Measurements from ENCODE around the gene MAD2L2. TPM values are rescaled to one million over a fixed set of nuclear protein-coding genes. Genes with fewer than 3 reads are reported as not detected.

MAD2L2 gene
- total RNA-seq, 1 experiment from 2014 or later: 283 TPM

- Mint-ChIP-seq H3K36me3 (no peaks in the 10 kb centered on the region), H3K27me3 (ENCODE audit: low read depth) (no peaks in the 10 kb centered on the region), H3K9me3 (no peaks in the 10 kb centered on the region), H3K4me1 (peaks cover 53% of the 10 kb centered on the region), H3K4me3 (no peak overlapping the region), H3K27ac (no peak overlapping the region)
- ChIA-PET CTCF (interaction anchor here (1.2 kb wide), 2 partner anchors 8 to 64 kb away, joined by 3 read pairs; partner anchors contain the start of gene FBXO6), POLR2A (no interaction called here)
- TF ChIP-seq NFYB (CRISPR knock-in tag; conservative IDR thresholded peaks at IDR 0.05; ENCODE audit: low read depth): no peak
- no peak for TF ChIP-seq NFE2L1 (CRISPR knock-in tag; IDR thresholded peaks at IDR 0.05)
- no peak for TF ChIP-seq E2F4 (CRISPR knock-in tag; IDR thresholded peaks at IDR 0.05; ENCODE audit: borderline replicate concordance, low read depth)
- TF ChIP-seq ZNF396 (CRISPR knock-in tag; IDR thresholded peaks at IDR 0.05; ENCODE audit: borderline replicate concordance): no peak
- no peak for TF ChIP-seq ZNF416 (CRISPR knock-in tag; IDR thresholded peaks at IDR 0.05)
- no peak for TF ChIP-seq GRHL2 (CRISPR knock-in tag; IDR thresholded peaks at IDR 0.05; ENCODE audit: insufficient replicate concordance, severe bottlenecking)
- no peak for TF ChIP-seq ERG (CRISPR knock-in tag; IDR thresholded peaks at IDR 0.05)
- no peak for TF ChIP-seq MLX (CRISPR knock-in tag; IDR thresholded peaks at IDR 0.05)
- no peak for TF ChIP-seq ZBTB21 (CRISPR knock-in tag; IDR thresholded peaks at IDR 0.05; ENCODE audit: borderline replicate concordance)
- no peak for TF ChIP-seq JUN (CRISPR knock-in tag; IDR thresholded peaks at IDR 0.05)
- ATAC-seq (no peak), DNase-seq (ENCODE audit: low spot score) (no peak)
Measured at GRCh38 chr1:11728126-11728806, 47.3 kb upstream of the MAD2L2 start.

GRCh38 chr1:11727119-11727518 is 46.2 kb upstream of the MAD2L2 start:
- Mint-ChIP-seq H3K27ac (no peak overlapping the region), H3K9me3 (no peaks in the 10 kb centered on the region), H3K36me3 (no peaks in the 10 kb centered on the region), H3K4me1 (peaks cover 48% of the 10 kb centered on the region), H3K27me3 (ENCODE audit: low read depth) (no peaks in the 10 kb centered on the region), H3K4me3 (no peak overlapping the region)
- ChIA-PET POLR2A (no interaction called here), CTCF (interaction anchor here (1.0 kb wide), 1 partner anchor 58 kb away, joined by 3 read pairs; no protein-coding TSS in a partner anchor)
- ATAC-seq (no peak), DNase-seq (ENCODE audit: low spot score) (no peak)
- no peak for TF ChIP-seq CDX4 (CRISPR knock-in tag; IDR thresholded peaks at IDR 0.05; ENCODE audit: borderline replicate concordance)
- no peak for TF ChIP-seq JAZF1 (CRISPR knock-in tag; IDR thresholded peaks at IDR 0.05)
- no peak for TF ChIP-seq ATF3 (CRISPR knock-in tag; conservative IDR thresholded peaks at IDR 0.05)
- no peak for TF ChIP-seq ERG (CRISPR knock-in tag; IDR thresholded peaks at IDR 0.05)
- no peak for TF ChIP-seq CREB1 (CRISPR knock-in tag; IDR thresholded peaks at IDR 0.05)
- TF ChIP-seq GRHL2 (CRISPR knock-in tag; IDR thresholded peaks at IDR 0.05; ENCODE audit: insufficient replicate concordance, severe bottlenecking): no peak
- TF ChIP-seq PREB (CRISPR knock-in tag; IDR thresholded peaks at IDR 0.05; ENCODE audit: borderline replicate concordance): no peak
- TF ChIP-seq GABPB1 (CRISPR knock-in tag; IDR thresholded peaks at IDR 0.05): no peak
- no peak for TF ChIP-seq FOXP1 (CRISPR knock-in tag; IDR thresholded peaks at IDR 0.05; ENCODE audit: borderline replicate concordance)
- no peak for TF ChIP-seq AFF4 (CRISPR knock-in tag; IDR thresholded peaks at IDR 0.05; ENCODE audit: borderline replicate concordance)
- TF ChIP-seq PRRX2 (CRISPR knock-in tag; IDR thresholded peaks at IDR 0.05): no peak
